GM23338 (cell line): ENCODE results near the gene NAAA. TPM values are rescaled to one million over a fixed set of nuclear protein-coding genes. Genes with fewer than 3 reads are reported as not detected.

Experiments used
- ATAC-seq: fragments of 200-7000 bp; cut with Tn5 transposase; 3 replicates; pipeline ENCODE4 v1.9.1; 2020
- DNase-seq: peaks from one replicate; pipeline ENCODE4 v3.0.0-alpha.2; 2015; ENCODE audit warnings: low spot score
- H2AFZ ChIP-seq: fragments of 200-600 bp; sonication (generic); 2 replicates; pipeline ENCODE4 v1.8.0; 2016; ENCODE audit warnings: antibody characterized with exemption, mild to moderate bottlenecking, moderate library complexity
- H3F3A ChIP-seq: fragments of 200-600 bp; sonication (generic); replicated peaks from 2 replicates; pipeline ENCODE4 v1.8.0; 2017; ENCODE audit warnings: antibody characterized with exemption, mixed run types, low read depth
- H3K27ac ChIP-seq: fragments of 200-600 bp; sonication (generic); 2 replicates; pipeline ENCODE4 v1.6.1; 2016; ENCODE audit warnings: low read depth
- H3K27me3 ChIP-seq: fragments of 200-600 bp; sonication (generic); 2 replicates; pipeline ENCODE4 v1.8.0; 2016; ENCODE audit warnings: mild to moderate bottlenecking, mixed run types, moderate library complexity; ENCODE audit not compliant: insufficient read depth
- H3K36me3 ChIP-seq: fragments of 200-600 bp; sonication (generic); 2 replicates; pipeline ENCODE4 v1.8.0; 2016; ENCODE audit warnings: mild to moderate bottlenecking; ENCODE audit not compliant: insufficient read depth
- H3K4me1 ChIP-seq: fragments of 200-600 bp; sonication (generic); 2 replicates; pipeline ENCODE4 v1.8.0; 2016; ENCODE audit warnings: mild to moderate bottlenecking, moderate library complexity; ENCODE audit not compliant: insufficient read depth
- H3K4me2 ChIP-seq: fragments of 200-600 bp; sonication (generic); 2 replicates; pipeline ENCODE4 v1.7.1; 2017; ENCODE audit warnings: mixed run types
- H3K4me3 ChIP-seq: fragments of 200-600 bp; sonication (generic); 2 replicates; pipeline ENCODE4 v1.6.1; 2016; ENCODE audit warnings: mixed run types
- H3K79me2 ChIP-seq: fragments of 200-600 bp; sonication (generic); replicated peaks from 2 replicates; pipeline ENCODE4 v1.8.0; 2017; ENCODE audit warnings: mild to moderate bottlenecking; ENCODE audit not compliant: insufficient read depth
- H3K9me2 ChIP-seq: fragments of 200-600 bp; sonication (generic); 2 replicates; pipeline ENCODE4 v1.8.0; 2017; ENCODE audit not compliant: insufficient read depth
- H4K20me1 ChIP-seq: fragments of 200-600 bp; sonication (generic); replicated peaks from 2 replicates; pipeline ENCODE4 v1.8.0; 2017; ENCODE audit warnings: mild to moderate bottlenecking; ENCODE audit not compliant: insufficient read depth
- H3K27ac Mint-ChIP-seq: 2 replicates; pipeline ENCODE4 v1.8.0; 2020; ENCODE audit warnings: inconsistent platforms, mild to moderate bottlenecking, moderate library complexity, mixed read lengths
- H3K27me3 Mint-ChIP-seq: 3 replicates; pipeline ENCODE4 v1.8.0; 2022; ENCODE audit warnings: low read depth, mild to moderate bottlenecking, moderate library complexity, mixed read lengths, inconsistent platforms; ENCODE audit not compliant: insufficient read depth, poor library complexity
- H3K36me3 Mint-ChIP-seq: 3 replicates; pipeline ENCODE4 v1.8.0; 2021; ENCODE audit warnings: low read depth, mild to moderate bottlenecking, inconsistent platforms, moderate library complexity, mixed read lengths
- H3K4me1 Mint-ChIP-seq: 3 replicates; pipeline ENCODE4 v1.8.0; 2020; ENCODE audit warnings: mild to moderate bottlenecking, inconsistent platforms, mixed read lengths
- H3K4me3 Mint-ChIP-seq: 3 replicates; pipeline ENCODE4 v1.8.0; 2021; ENCODE audit warnings: moderate library complexity, mild to moderate bottlenecking, inconsistent platforms, mixed read lengths
- H3K9me3 Mint-ChIP-seq: 3 replicates; pipeline ENCODE4 v1.8.0; 2020; ENCODE audit warnings: moderate library complexity, mild to moderate bottlenecking, inconsistent platforms, mixed read lengths
- CREB1 ChIP-seq: fragments of 250-450 bp; sonication (Bioruptor Pico); IDR thresholded peaks from 2 replicates; pipeline ENCODE4 v1.5.0; 2020; ENCODE audit warnings: low read depth, mild to moderate bottlenecking, moderate library complexity
- CTCF ChIP-seq, 2 experiments: fragments of 200-600 bp in 1 of 2; sonication (generic) in 1 of 2; conservative IDR thresholded peaks; 2 replicates each; pipeline versions ENCODE4 v1.5.1 to v1.6.1; 2016 to 2017; ENCODE audit warnings: antibody characterized with exemption in 2 of 2, low read depth in 2 of 2, mild to moderate bottlenecking in 2 of 2, moderate library complexity in 1 of 2
- ETS1 ChIP-seq: IDR thresholded peaks from 2 replicates; pipeline ENCODE4 v1.6.1; 2016; ENCODE audit warnings: antibody characterized with exemption
- EZH2 ChIP-seq: fragments of 200-600 bp; sonication (generic); IDR thresholded peaks from one replicate; pipeline ENCODE4 v1.8.0; 2017; ENCODE audit warnings: antibody characterized with exemption, mild to moderate bottlenecking, low read depth; ENCODE audit not compliant: unreplicated experiment
- EZH2phosphoT487 ChIP-seq: fragments of 200-600 bp; sonication (generic); IDR thresholded peaks from one replicate; pipeline ENCODE4 v1.8.1; 2018; ENCODE audit warnings: antibody characterized with exemption; ENCODE audit not compliant: unreplicated experiment
- JUNB ChIP-seq: IDR thresholded peaks from one replicate; pipeline ENCODE4 v1.6.1; 2016; ENCODE audit warnings: antibody characterized with exemption; ENCODE audit not compliant: unreplicated experiment
- NANOG ChIP-seq: IDR thresholded peaks from 2 replicates; pipeline ENCODE4 v1.6.1; 2016; ENCODE audit warnings: antibody characterized with exemption, borderline replicate concordance
- STAT1 ChIP-seq: IDR thresholded peaks from one replicate; pipeline ENCODE4 v1.6.1; 2016; ENCODE audit warnings: antibody characterized with exemption; ENCODE audit not compliant: unreplicated experiment
- ZNF114 ChIP-seq: fragments of 250-450 bp; sonication (Bioruptor Pico); IDR thresholded peaks from 2 replicates; pipeline ENCODE4 v1.5.0; 2020; ENCODE audit warnings: mild to moderate bottlenecking, moderate library complexity
- ZNF331 ChIP-seq: fragments of 250-450 bp; sonication (Bioruptor Pico); IDR thresholded peaks from 2 replicates; pipeline ENCODE4 v1.5.0; 2020; ENCODE audit warnings: low read depth, mild to moderate bottlenecking, moderate library complexity
- ZNF462 ChIP-seq: fragments of 250-450 bp; sonication (Bioruptor Pico); IDR thresholded peaks from 2 replicates; pipeline ENCODE4 v1.5.0; 2020; ENCODE audit warnings: mild to moderate bottlenecking, moderate library complexity
- polyA plus RNA-seq: library from polyadenylated mRNA; unstranded; fragments of >200 nt; fragmentation: Nextera tagmentation; extraction: Ambion mirVana; gene quantifications from 2 replicates; pipeline ENCODE4 v1.2.1, GENCODE V29; 2016
- total RNA-seq: library from RNA; depleted of rRNA; stranded (reverse); fragments of >200 nt; shearing (Covaris generic); gene quantifications from 2 replicates; pipeline ENCODE4 v1.2.3, GENCODE V29; 2014

Gene NAAA
- total and polyA plus RNA-seq, 2 experiments from 2014 or later = 13.2 to 36.6 TPM

- Histone ChIP-seq H2AFZ (no peak overlapping the region), H3K36me3 (no peaks in the 10 kb centered on the region), H3F3A (no peaks in the 10 kb centered on the region), H3K27ac (0 out of 2 replicates have a peak overlapping the region, but pooled peaks have one; percentile 27), H3K27me3 (no peaks in the 10 kb centered on the region), H3K79me2 (no peaks in the 10 kb centered on the region), H3K9me2 (no peaks in the 10 kb centered on the region), H3K4me1 (0 out of 2 replicates have a peak, but pooled peaks cover 4% of the 10 kb centered on the region), H3K4me3 (no peak overlapping the region), H3K4me2 (no peak overlapping the region), H4K20me1 (no peaks in the 10 kb centered on the region)
- TF ChIP-seq JUNB = no peak
- no peak for TF ChIP-seq ETS1
- TF ChIP-seq EZH2 = no peak
- TF ChIP-seq CTCF (conservative IDR thresholded peaks at IDR 0.05; ENCODE audit: low read depth in 2 of 2) = peak; percentile 77 to 92
- TF ChIP-seq CREB1 (CRISPR knock-in tag) = no peak
- no peak for TF ChIP-seq STAT1
- TF ChIP-seq ZNF331 (CRISPR knock-in tag) = no peak
- H3K36me3 Mint-ChIP-seq = peaks cover 24% of the 10 kb centered on the region
- H3K4me1 Mint-ChIP-seq = peaks cover 21% of the 10 kb centered on the region
- no peak overlapping the region for H3K4me3 Mint-ChIP-seq
- H3K27ac Mint-ChIP-seq = no peak overlapping the region
- H3K27me3 Mint-ChIP-seq = peaks cover 3% of the 10 kb centered on the region
- peak; percentile 74 for DNase-seq
- peak; percentile 85 for ATAC-seq
- peaks cover 4% of the 10 kb centered on the region for H3K9me3 Mint-ChIP-seq
These were observed 24.6 kb downstream of the NAAA start for GRCh38 chr4:75916091-75916661.

- peaks cover 28% of the 10 kb centered on the region for H3K36me3 Mint-ChIP-seq
- H3K27me3 Mint-ChIP-seq = peaks cover 1% of the 10 kb centered on the region
- no peak overlapping the region for H2AFZ ChIP-seq
- no peak overlapping the region for H3K27ac ChIP-seq
- H3F3A ChIP-seq = no peaks in the 10 kb centered on the region
- no peaks in the 10 kb centered on the region for H3K9me2 ChIP-seq
- H3K4me1 Mint-ChIP-seq = peaks cover 30% of the 10 kb centered on the region
- H3K4me3 Mint-ChIP-seq = no peak overlapping the region
- H3K27me3 ChIP-seq = no peaks in the 10 kb centered on the region
- no peak overlapping the region for H3K4me2 ChIP-seq
- H3K36me3 ChIP-seq = peaks cover 8% of the 10 kb centered on the region; the same call in 1 of the 2 replicates
- H3K79me2 ChIP-seq = no peaks in the 10 kb centered on the region
- 0 out of 2 replicates have a peak, but pooled peaks cover 4% of the 10 kb centered on the region for H3K4me1 ChIP-seq
- no peak for ATAC-seq
- DNase-seq = no peak
- H3K9me3 Mint-ChIP-seq = peaks cover 34% of the 10 kb centered on the region
- H4K20me1 ChIP-seq = no peaks in the 10 kb centered on the region
- H3K27ac Mint-ChIP-seq = peak overlapping the region; percentile 43; the same call in 1 of the 2 replicates
- H3K4me3 ChIP-seq = no peak overlapping the region
- TF ChIP-seq JUNB (no peak), NANOG (no peak), STAT1 (no peak), ZNF114 (CRISPR knock-in tag) (no peak), ZNF331 (CRISPR knock-in tag) (no peak), EZH2phosphoT487 (no peak), CREB1 (CRISPR knock-in tag) (no peak), EZH2 (no peak), ZNF462 (no peak)
These were observed 27.8 kb downstream of the NAAA start for GRCh38 chr4:75912968-75913367.
